Ovary (tissue), 3 donors: ENCODE results near the gene CRYGA.

Experiments used
- CTCF ChIP-seq, 3 donors: fragments of 450-650 bp in 2 of 3; fragments of 200-600 bp in 1 of 3; IDR thresholded peaks; one replicate each; pipeline versions ENCODE4 v1.5.1 to v1.8.0; 2016 to 2022; ENCODE audit warnings: antibody characterized with exemption in 3 of 3, mild to moderate bottlenecking in 1 of 3
- EP300 ChIP-seq: sonication (generic); formaldehyde crosslinking; IDR thresholded peaks from one replicate; pipeline ENCODE4 v1.6.1; 2017; ENCODE audit warnings: antibody characterized with exemption
- POLR2A ChIP-seq: fragments of 450-650 bp; IDR thresholded peaks from one replicate; pipeline ENCODE4 v1.6.1; 2017; ENCODE audit warnings: antibody characterized with exemption, mild to moderate bottlenecking, moderate library complexity
- donor health status: DM: no; HTN: no; CAD: no.

DNA sequence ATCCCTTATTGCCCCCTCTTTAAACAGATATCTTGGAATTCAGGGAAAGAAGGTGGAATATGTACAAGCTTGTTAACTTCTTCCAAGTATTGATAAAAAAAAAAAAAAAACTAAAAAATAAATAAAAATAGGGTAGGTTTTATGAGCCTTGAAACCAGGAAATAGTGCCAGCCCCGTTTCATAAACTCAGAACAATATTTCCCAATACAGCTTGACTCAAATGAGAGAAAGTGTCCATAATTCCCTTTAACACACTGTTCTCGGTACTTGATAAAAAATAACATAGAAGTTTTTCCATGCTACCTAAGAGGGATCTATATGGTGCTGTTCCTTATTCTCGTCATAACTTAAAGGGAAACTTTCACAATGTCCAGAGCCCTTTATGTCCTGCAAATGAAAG is 44.4 kb upstream of the CRYGA start:
- TF ChIP-seq POLR2A (no peak), CTCF (IDR thresholded peaks at IDR 0.05) (no peak), EP300 (no peak)
